GM21526 (cell line): Measurements from ENCODE around the gene ZNF195.
"Not testable (repeated sequence)": the region's sequence is repeated elsewhere in the genome, so short reads cannot be mapped to it uniquely, and the experiment has no call there.

Source experiments
- ATAC-seq: cut with Tn5 transposase; IDR thresholded peaks from one replicate; pipeline ENCODE4 v1.9.1; 2021; ENCODE audit warnings: moderate library complexity; ENCODE audit not compliant: unreplicated experiment, low FRiP score

The ZNF195 gene

DNA sequence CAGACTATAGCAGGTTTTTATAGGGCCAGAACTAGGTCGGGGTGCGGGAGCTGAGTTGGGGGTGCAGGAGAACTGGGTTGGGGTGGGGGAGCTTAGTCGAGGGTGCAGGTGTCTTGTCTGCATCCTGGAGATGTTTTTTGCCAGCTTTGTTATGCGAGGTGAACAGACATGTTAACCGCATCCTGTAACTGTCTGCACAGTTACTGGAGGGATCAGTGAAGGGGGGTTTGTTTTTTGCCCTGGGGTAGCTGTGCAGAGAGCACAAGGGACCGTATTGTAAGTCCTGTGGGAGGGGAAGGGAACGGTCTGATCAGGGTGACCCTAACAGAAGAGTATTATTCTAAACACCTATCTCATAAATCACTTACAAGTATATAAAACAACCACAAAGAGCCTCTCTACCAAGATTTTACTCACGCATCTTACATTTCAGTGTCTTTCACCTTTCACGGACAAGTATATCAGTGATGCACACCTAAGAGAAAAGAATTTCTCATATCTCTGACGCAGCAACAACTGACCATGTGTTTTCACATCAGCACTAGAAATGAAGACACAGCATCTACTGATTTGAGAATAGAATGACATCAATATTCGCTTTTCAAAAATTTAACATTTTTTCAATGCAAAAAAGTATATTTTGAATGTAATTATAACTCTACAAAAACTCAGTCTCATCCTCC, 20.8 kb downstream of the ZNF195 start:
- ATAC-seq, result no peak

DNA sequence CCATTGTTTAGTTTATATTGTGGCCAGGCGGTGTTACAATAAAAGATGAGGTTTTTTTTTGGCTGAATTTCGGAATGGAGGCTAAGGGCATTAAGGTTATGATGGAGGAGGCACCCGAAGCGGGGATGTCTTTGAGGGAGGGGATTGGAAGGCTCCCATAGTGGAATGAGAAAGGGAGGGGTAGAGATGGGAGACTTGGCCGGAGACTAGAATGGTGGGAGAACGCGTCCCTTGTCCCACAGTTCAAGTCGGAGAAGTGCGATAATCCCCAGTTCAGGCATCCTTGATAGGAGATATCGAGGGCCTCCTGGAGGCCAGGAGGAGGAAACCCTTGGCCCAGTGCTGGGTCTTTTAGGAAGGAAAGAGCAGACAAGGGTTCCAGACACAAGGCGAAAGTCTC, 21.6 kb downstream of the ZNF195 start:
- no peak for ATAC-seq

DNA sequence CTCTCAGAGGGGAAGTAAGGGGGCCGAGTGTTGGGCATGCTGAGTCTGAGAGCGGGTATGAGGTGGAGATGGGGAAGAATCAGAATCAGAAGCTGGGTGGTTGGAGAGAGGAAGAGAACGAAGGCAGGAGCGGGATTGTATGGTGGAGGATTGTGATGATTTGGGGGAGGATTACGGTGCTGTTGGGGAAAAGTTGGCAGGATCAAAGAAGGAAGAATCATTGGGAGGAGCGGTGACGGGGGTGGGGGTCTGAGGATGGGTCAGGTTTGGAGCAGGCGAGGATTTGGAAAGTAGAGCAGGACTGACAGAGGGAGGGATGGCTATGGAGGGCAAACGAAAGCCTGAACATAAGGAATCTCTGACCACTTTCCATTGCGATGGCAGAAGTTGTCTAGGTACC, 22.1 kb downstream of the ZNF195 start:
- no peak for ATAC-seq

DNA sequence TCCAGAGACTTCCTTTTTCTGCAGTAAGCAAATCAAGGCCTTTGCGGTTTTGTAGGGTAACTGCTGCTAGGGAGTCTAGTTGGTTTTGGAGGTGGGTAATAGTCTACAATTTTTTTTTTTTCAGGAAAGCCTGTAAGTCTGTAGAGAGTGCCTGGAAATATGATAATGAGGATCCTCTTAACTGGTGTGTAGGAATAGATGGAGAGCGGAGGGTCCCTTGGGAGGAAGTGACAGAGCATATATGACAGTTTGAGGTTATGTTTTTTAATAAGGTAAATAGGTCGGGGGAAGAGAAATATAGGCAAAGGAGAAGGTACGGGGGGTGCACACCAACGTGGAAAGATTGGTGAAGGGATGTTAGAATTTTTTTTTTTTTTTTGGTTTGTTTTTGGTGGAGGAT, 25.9 kb downstream of the ZNF195 start:
- no peak for ATAC-seq

DNA sequence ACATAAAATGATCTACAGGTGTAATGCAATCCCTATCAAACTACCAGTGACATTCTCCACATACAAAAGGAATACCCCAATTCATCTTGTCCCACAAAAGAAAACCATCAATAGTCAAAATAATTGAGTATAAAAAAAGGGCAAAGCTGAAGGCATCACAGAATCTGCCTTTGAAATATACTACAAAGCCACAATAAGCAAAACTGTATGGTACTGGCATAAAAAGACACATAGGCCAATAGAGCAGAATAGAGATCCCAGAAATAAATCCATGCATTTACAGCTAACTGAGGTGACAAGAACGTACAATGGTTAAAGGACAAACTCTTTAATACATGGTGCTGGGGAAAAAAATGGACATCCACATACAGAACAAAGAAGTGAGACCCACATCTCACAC, 31.8 kb downstream of the ZNF195 start:
- ATAC-seq, result no peak

DNA sequence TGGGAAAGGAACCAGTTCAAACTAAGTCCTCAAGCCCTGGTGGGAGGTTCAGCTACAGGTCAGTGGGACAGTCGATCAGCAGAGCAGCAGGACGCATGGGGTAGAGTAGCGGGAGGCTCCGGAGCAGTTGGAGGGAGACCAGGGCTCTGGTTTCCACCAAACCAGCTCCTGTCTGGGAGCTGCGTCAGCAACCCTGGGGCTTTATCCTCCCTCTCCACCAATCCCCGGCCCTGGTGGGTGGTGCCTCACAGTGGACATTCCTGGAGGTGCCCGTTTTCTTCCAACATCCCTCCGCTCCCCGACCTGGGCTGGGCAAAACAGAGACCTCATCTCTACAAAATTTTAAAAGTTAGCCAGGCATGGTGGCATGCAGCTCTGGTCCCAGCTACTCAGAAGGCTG, 32.4 kb downstream of the ZNF195 start:
- ATAC-seq, result no peak

DNA sequence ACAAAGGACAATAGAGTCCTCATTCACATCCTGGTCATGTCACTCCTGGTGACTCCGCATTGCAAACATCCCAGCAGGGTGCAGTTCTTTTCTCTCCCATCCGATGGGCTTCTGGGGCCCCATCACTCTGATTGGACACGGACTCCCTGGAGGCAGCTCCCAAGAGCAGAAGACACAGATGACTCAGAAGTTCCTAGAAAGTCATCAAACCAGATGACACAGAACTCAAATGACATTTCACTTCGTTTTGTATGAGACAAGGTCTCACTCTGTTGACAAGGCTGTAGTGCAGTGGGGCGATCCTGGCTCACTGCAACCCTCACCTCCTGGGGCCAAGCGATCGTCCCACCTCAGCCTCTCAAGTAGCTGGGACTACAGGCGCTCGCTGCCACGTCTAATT, 33.2 kb downstream of the ZNF195 start:
- ATAC-seq, result no peak

DNA sequence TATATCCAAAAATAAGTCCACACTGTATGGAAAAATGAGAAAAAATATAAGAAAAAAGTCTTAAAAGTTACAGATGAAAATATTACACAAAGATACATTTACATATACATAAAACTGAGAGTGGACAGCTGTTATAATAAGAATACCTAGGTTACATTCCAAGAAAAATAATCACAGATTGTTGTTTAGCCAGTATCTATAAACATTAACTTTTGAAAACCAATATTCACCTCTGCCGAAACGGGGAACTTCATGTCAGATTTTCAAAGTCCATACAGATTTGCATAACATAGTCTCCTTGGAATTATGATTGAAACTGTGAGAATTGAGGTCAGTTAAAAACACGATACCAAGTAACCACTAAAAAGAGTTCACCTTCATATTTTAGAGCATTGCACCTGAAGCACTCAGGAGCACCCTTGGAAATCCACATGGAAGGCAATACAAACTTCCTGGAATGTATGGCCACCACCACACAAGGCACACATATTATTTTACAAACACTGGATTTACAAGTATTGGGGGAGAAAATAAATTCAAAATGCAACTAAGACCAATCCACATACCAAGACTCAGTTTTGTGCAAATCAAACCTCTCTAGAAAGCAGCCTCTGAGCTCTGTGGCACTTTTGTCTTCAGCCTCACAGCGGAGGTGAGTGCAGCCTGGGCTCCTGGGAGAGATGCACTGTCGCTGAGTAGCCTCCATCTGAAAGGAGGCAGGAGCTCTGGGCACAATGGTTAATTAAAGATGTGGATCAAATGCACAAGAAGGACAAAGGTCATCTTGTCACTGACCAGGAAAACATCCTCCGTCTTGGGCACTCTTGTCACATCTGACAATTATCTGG, 34.4 kb downstream of the ZNF195 start:
- no peak for ATAC-seq

DNA sequence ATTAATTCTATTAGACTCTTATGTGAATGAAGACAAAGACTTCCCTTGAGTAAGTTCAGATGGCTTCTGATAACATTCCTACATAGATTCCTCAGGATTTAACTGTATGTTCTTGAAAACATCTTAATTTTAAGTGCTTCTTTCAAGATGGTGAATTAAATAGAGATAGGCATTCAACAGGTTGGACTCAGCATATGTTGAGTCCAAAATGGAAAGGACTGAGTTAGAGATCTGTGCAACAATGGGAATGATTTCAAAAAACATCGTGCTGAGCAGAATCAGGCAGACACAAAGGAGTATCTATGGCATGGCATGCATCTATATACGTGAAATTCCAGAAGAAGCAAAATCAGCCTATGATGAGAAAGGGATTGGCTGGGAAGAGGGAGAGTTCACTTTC, 36.2 kb downstream of the ZNF195 start:
- ATAC-seq, result no peak

DNA sequence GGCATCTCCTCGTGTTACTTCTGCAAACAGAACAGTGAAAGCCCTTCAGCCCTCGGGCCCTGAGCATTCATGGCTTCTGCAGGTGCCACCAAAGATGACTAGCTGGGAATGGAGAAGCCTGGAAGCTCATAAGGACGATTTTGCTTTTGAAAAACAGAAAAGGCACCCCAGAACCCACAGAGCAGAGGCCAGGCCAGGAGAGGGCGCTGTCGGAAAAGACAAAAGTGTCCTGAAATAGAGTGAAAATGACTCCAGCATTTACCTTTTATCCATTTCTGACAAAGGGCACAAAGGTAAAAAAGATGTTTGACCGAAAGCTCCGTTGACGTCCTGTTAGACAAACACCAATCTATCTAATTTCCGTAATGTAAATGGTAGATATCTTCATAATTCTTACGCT, 37.6 kb downstream of the ZNF195 start:
- ATAC-seq, result no peak

DNA sequence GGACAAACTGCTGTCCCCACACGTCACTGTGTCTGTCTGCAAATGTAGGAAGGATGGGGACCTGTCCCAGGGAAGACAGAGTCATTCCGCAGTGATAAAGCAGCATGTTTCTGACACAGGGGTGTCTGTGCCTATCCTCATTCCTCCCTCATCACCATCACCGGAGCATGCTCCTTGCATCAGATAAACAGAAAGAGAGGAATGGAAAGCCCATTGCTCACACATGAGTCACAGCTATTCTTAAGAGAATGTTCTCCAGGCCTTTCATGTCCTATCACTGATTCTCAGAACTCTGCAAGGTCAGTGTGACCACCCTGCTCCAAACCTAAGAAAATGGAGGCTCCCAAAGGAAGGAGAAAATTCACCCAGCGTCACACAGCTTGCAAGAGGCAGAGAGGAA, 38.9 kb downstream of the ZNF195 start:
- no peak for ATAC-seq

DNA sequence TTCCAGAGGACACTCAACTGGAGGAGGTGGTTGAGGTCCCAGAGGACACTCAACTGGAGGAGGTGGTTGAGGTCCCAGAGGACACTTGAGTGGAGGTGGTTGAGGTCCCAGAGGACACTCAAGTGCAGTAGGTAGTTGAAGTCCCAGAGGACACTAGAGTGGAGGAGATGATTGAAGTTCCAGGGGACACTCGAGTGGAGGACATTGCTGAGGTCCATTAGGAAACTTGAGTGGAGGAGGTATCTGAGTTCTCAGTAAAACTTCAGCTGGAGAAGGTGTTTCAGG, 39.7 kb downstream of the ZNF195 start:
- ATAC-seq, result no peak

DNA sequence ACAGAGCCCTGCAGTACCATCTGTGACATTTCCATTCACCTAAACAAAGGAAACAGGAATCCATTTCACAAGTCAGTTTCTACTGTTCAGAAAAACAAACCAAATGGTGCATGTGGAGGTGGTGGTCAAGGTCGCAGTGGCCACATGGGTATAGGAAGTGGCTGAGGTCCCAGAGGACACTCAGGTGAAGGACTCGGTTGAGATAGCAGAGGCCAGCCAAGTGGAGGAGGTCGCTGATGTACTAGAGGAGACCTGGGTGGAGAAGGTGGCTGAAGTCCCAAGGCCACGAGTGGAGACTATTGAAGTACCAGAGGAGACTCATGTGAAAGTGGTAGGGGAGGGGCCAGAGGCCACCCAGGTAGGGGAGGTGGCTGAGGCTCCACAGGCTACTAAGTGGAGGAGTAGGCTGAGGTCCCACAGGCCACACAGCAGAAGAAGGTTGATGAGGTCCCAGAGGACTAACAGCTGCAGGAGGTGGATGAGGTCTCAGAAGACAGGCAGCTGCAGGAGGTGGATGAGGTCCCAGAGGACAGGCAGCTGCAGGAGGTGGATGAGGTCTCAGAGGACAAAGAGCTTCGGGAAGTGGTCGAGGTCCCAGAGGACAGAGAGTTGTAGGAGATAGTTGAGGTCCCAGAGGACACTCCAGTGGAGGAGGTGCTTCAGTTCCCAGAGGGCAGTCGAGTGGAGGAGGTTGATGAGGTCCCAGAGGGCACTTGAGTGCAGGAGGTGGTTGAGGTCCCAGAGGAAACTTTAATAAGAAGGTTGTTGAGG, 40.2 kb downstream of the ZNF195 start:
- ATAC-seq, result no peak

DNA sequence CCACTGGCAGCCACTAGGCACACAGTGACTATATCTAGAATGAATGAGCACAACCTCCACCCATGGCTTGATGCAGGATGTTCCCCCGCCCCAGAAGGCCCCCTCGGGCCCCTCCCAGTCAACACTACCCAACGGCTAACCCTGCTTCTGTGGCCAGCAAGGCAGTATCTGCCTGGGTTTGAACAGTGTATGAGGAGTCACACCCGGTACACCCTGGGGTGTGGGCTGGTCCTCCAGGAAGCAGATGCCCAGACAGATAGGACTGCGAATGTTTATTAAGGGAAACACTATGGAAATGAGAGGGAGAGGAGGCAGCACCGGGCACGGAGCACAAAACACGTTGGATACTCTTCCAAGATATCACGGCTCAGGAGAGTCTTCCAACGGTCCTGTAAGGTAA, 42.5 kb downstream of the ZNF195 start:
- ATAC-seq, result not testable (repeated sequence)

DNA sequence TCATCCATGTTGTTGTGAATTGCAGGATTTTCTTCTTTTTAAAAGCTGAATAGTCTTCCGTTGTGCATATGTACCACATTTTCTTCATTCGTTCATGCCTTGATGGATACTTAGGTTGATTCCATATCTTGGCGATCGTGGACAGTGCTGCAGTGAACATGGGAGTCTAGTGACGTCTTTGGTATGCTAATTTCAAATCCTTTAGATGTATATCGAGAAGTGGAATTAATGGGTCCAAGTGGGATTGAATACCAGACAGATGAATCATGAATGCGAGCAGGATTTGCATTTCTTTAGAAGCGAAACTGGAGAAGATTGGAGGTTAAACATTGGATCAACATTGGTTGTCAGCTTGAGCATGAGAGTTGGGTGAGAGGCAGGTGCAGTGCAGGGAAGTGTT, 45.8 kb downstream of the ZNF195 start:
- ATAC-seq, result not testable (repeated sequence)

DNA sequence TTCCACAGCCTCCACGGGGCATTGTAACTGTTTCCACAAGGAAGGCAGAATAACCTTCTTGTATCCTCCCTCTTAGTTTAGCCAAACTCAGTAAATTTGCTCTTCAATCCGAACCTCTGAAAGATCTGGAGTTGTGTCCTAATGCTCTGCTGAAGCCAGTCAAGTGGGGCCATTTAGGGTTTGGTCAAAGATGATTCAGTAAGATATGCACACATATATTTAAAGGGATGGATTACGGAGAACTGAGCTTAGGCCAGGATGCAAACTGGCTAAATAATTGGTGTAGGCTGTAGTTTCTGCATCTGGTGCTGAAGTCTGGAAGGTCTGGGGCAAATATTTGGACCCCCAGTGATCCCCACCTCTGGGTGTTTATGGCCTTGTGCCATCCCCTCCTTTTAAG, 47.9 kb downstream of the ZNF195 start:
- not testable (repeated sequence) for ATAC-seq

DNA sequence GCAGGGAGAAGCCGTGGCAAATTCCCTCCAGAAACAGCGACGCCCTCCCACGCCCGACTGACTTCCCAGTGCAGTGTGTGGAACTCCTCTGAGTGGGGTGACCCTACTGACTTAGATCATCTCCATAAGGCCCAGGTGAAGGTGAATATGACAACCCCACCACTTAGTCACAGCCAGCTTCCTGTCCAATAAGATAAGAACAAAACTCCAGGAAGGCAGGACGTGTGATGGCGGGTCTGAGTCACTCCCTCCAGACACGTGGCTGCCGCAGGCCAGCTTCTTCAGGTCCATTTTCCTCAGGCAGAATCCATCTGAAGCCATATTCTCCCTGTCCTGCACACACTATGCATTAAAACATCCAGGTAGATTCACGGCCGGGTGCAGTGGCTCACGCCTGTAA, 48.9 kb downstream of the ZNF195 start:
- ATAC-seq, result not testable (repeated sequence)

DNA sequence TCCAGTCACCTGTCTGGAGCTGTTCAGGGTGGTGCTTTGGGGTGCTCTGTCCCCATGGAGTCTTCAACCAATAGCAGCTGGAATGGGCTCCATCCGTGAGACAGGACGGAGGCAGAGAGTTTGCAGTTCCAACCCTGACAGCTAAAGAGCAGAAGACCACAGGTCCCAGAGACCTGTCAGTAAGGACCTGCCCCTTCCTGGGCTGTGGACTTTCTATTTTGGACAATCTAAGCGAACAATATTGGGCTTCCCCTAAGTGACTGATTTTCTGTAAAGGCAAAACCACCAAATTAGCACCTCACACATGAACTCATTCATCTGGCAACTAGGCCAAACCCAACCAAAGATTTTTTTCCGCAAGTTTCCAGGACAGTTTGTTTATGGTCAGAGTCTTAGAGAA, 50.4 kb downstream of the ZNF195 start:
- not testable (repeated sequence) for ATAC-seq

DNA sequence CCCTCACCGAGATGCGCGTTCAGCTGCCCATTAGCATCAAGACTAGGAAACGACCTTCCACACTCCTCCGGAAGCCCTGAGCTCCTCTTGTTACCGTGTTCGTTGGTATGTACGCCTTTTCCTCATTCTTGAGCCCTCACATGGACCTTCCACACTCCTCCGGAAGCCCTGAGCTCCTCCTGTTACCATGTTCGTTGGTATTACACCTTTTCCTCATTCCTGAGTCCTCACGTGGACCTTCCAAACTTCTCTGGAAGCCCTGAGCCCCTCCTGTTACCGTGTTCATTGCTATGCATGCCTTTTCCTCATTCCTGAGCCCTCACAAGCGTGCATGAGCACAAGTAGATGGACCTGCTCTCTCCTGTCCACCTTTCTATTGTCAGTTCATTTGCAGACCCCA, 52.5 kb downstream of the ZNF195 start:
- ATAC-seq, result not testable (repeated sequence)

DNA sequence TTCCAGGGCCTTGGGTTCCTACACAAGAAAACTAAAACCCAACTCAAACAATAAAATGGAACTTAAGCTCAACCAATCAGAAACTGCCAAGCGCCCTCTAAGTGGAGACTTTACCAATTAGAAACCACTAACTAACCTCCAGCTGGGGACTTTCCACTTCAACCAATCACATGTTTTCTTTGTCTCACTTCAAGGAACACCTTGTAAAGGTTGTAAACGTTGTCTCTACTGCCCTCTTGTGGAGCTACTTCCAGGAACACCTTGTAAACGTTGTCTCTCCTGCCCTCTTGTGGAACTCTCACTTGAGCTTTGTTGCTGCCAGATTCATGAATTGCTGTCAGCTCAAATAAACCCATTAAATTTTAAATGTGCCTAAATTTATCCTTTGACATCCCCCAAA, 54.2 kb downstream of the ZNF195 start:
- ATAC-seq, result not testable (repeated sequence)
